Spinal cord (tissue), 10 donors: ENCODE data around the gene RAB11B. TPM values are rescaled to one million over a fixed set of nuclear protein-coding genes. Genes with fewer than 3 reads are reported as not detected.
"Not testable (repeated sequence)": the region's sequence is repeated elsewhere in the genome, so short reads cannot be mapped to it uniquely, and the experiment has no call there.

Experiments used
- DNase-seq, 6 donors: peaks; one replicate each; pipeline versions ENCODE4 v3.0.0 to v3.0.0-alpha.2; 2013 to 2015; ENCODE audit warnings: low spot score in 6 of 6, low read depth in 4 of 6
- H3K27ac ChIP-seq: one replicate; pipeline ENCODE4 v1.5.1; 2013; ENCODE audit warnings: low read depth, low read length, control low read depth
- H3K27me3 ChIP-seq: one replicate; pipeline ENCODE4 v1.6.1; 2013; ENCODE audit warnings: low read length; ENCODE audit not compliant: control insufficient read depth, insufficient read depth
- H3K36me3 ChIP-seq: one replicate; pipeline ENCODE4 v1.6.1; 2013; ENCODE audit warnings: low read length; ENCODE audit not compliant: control insufficient read depth, insufficient read depth
- H3K4me1 ChIP-seq: one replicate; pipeline ENCODE4 v1.6.1; 2013; ENCODE audit warnings: low read length; ENCODE audit not compliant: control insufficient read depth, insufficient read depth
- H3K4me3 ChIP-seq: one replicate; pipeline ENCODE4 v1.5.1; 2013; ENCODE audit warnings: low read depth, low read length, control low read depth
- H3K9me3 ChIP-seq: one replicate; pipeline ENCODE4 v1.6.1; 2013; ENCODE audit warnings: low read length; ENCODE audit not compliant: control insufficient read depth, insufficient read depth
- WGBS: methylation state at CpG from one replicate; pipeline ENCODE4 v1.1.5; 2013; ENCODE audit warnings: missing lambda C conversion rate; ENCODE audit not compliant: insufficient coverage; 5-methylcytosine and 5-hydroxymethylcytosine counted together
- long read RNA-seq, 4 donors: transcript quantifications; one replicate each; lab custom pipeline, GENCODE V29; 2026
- polyA plus RNA-seq, 2 donors: library from polyadenylated mRNA; unstranded; fragments of 120-200 nt; gene quantifications; one replicate each; pipeline ENCODE4 v1.2.1, GENCODE V29; 2013; ENCODE audit not compliant: insufficient read length in 2 of 2
- total RNA-seq, 2 donors: library from RNA; depleted of rRNA in 1 of 2; stranded (reverse); fragments of 120-200 nt in 1 of 2; fragments of >200 nt in 1 of 2; gene quantifications; one replicate each; pipeline versions ENCODE4 v1.2.3 to v1.2.4, GENCODE V29; 2013 to 2014
- donor health status: healthy.

RAB11B gene
- 100 to 1,000 TPM in 1 of 2 donors, 10 to 100 TPM in 1; 34.1 to 172 TPM for total RNA-seq
- 100 to 1,000 TPM; 307 to 318 TPM for polyA plus RNA-seq
- long read RNA-seq, donor 1, transcript RAB11B-202 (4 exons, 894 nt) = minor isoform, 16 of 198 reads
- long read RNA-seq, donor 1, transcript RAB11B-201 (5 exons, 1,751 nt) = major isoform, 150 of 198 reads
- long read RNA-seq, donor 1, partial matches to known transcripts = 16 of 198 reads
- long read RNA-seq, donor 1, other reads (novel, unspliced or antisense) = 15 of 198 reads
- long read RNA-seq, donor 2, transcript RAB11B-201 (5 exons, 1,751 nt) = major isoform, 80 of 98 reads
- long read RNA-seq, donor 2, partial matches to known transcripts = 12 of 98 reads
- long read RNA-seq, donor 2, other reads (novel, unspliced or antisense) = 0 of 98 reads
- long read RNA-seq, donor 3, transcript RAB11B-201 (5 exons, 1,751 nt) = major isoform, 123 of 135 reads
- long read RNA-seq, donor 3, partial matches to known transcripts = 7 of 135 reads
- long read RNA-seq, donor 3, other reads (novel, unspliced or antisense) = 0 of 135 reads
- long read RNA-seq, donor 4, transcript RAB11B-202 (4 exons, 894 nt) = minor isoform, 15 of 105 reads
- long read RNA-seq, donor 4, transcript RAB11B-201 (5 exons, 1,751 nt) = major isoform, 81 of 105 reads
- long read RNA-seq, donor 4, partial matches to known transcripts = 7 of 105 reads
- long read RNA-seq, donor 4, other reads (novel, unspliced or antisense) = 0 of 105 reads

DNA sequence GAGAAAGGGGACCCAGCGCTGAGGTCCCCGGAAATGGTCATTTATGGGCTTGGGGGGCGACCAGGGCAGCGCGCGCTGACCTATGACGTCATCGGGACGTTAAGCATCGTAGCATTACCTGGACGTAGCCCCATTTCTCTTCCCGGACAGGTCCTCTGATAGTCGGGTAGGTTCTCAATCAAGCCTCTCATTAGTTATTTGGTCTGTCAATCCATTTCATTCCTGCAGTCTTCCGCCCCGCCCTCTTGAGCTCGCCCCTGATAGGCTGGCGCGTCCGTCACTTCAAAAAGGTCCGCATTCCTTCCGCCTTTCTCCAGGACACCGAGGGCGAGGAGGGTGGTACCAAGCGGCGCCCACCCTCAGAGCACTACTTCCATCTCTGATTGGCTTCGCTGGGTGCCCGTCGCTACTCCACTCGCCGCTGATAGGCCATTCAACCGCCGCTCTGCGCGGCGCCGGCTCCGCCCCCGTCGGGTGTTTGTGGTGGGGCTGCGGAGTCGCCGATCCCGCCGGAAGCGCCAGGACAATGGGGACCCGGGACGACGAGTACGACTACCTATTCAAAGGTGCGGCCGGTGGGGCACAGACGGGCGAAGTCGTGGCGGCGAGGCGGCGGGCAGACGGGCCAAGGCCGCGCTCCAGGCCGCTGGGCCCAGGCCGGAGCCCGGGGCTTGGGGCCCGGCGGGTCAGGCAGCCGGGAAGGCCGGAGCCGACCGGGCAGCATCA lies at the start of gene RAB11B:
Gene RAB11B, plus strand, starts transcription at position 470 of the 726 bp plus-strand sequence. Its CDS starts 57 bp downstream, at position 527.
- Histone ChIP-seq H3K9me3 (no peaks in the 10 kb centered on the region), H3K27me3 (no peaks in the 10 kb centered on the region), H3K27ac (peak within 1 kb of the TSS; percentile 87), H3K4me1 (peaks cover 52% of the 10 kb centered on the region), H3K4me3 (peak within 1 kb of the TSS; percentile 55), H3K36me3 (peaks cover 35% of the 10 kb centered on the region)
- DNase-seq = peak; percentile 97 to 100 (median 99)
- WGBS = under 1% methylated on average over 65 of the region's 70 CpGs

DNA sequence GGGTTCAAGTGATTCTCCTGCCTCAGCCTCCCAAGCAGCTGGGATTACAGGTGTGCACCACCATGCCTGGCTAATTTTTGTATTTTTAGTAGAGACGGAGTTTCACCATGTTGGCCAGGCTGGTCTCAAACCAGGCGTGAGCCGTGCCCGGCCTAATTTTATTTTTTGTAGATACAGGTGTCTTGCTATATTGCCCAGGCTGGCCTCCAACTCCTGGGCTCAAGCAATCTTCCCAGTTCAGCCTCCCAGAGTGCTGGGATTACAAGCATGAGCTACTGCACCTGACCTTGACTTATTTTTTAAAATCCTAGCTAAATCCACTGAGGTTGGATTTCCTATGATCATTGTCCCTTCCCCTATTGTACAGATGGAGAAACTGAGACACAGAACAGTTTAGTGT lies 48.7 kb upstream of the RAB11B start:
- H3K4me1 ChIP-seq = peaks cover 14% of the 10 kb centered on the region
- H3K4me3 ChIP-seq, H3K9me3 ChIP-seq, DNase-seq, H3K27ac ChIP-seq, H3K36me3 ChIP-seq: not testable (repeated sequence)
- no CpG with 5 or more reads among the region's 4 CpGs for WGBS
- peaks cover 35% of the 10 kb centered on the region for H3K27me3 ChIP-seq

DNA sequence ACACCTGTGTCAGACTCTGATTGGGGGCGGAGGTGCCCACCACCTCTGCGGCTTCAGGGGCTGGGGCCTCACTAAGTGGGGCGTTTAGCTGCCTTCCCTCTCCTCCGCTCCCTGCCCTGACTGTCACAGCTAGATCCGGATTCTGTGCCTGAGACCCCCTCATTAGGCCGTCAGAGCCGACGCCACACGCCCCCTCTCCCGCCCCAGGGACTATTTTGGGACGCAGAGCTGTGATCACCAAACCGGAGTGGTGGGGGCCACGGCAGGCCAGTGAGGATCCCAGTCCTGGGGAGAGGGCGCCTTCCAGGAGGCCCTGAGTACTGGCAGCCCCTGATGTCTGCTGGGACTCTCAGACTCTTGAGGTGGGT lies 47.9 kb upstream of the RAB11B start:
- no peak for DNase-seq
- H3K4me3 ChIP-seq = no peak overlapping the region
- WGBS = 30% methylated on average over 11 of the region's 14 CpGs
- H3K4me1 ChIP-seq = peaks cover 14% of the 10 kb centered on the region
- H3K9me3 ChIP-seq = no peaks in the 10 kb centered on the region
- H3K36me3 ChIP-seq = no peaks in the 10 kb centered on the region
- H3K27ac ChIP-seq = no peak overlapping the region
- peaks cover 32% of the 10 kb centered on the region for H3K27me3 ChIP-seq

DNA sequence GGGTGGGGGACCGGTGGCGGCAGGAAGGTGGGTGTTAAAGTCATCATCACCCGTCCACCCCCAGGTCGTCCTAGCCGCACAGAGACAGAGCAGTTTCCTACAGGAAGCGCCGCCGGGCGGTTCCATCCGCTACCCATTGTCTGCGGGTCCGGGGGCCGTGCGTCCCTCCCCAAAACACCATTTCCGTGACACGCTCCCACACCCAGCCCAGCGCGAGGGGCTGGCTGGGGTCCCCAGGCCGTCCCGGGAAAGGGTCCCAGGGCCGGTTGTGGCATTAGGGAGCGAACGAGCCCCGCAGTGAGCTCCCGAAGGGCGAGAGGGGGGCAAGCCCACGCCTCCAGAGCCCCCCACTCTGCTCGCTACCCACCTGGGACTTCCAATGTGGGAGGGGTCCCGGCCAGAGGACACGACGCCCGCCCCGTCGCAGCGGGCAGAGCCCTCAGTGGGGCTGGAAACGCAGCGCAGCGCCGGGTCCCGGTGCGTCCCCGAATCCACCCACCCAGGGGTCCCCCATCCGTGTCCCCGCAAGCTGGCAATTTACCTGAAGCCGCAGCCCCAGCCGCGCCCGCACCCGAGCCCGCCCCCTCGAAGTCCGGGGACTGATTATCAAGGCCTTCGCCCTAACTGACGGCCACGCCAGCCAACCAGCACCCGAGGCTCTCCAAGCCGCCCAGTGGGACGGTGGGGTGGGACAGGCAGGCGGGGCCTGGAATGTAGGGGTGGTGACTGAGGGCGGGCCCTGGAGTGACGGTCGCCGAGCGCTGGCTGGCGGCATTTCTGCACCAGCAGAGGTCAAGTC lies 47.3 kb upstream of the RAB11B start, which contains the start of gene KANK3:
Gene KANK3, minus strand, starts transcription at position 579 of the 799 bp plus-strand sequence. CDS start 5,434 bp downstream, outside the sequence.
- peak in 3 of 6 donors; percentile 65 to 92 (median 77) for DNase-seq
- 4% methylated on average over 62 of the region's 65 CpGs for WGBS
- Histone ChIP-seq H3K36me3 (no peaks in the 10 kb centered on the region), H3K9me3 (no peaks in the 10 kb centered on the region), H3K4me3 (peak within 1 kb of the TSS; percentile 55), H3K4me1 (peaks cover 14% of the 10 kb centered on the region), H3K27me3 (peaks cover 28% of the 10 kb centered on the region), H3K27ac (peak within 1 kb of the TSS; percentile 67)

- 4% methylated on average over 4 of the region's 11 CpGs for WGBS
- no peak for DNase-seq
- Histone ChIP-seq H3K36me3 (no peaks in the 10 kb centered on the region), H3K27me3 (peaks cover 25% of the 10 kb centered on the region), H3K4me3 (peak overlapping the region; percentile 55), H3K4me1 (peaks cover 14% of the 10 kb centered on the region), H3K27ac (no peak overlapping the region), H3K9me3 (no peaks in the 10 kb centered on the region)
Observed at GRCh38 chr19:8343483-8343844, 46.7 kb upstream of the RAB11B start.

DNA sequence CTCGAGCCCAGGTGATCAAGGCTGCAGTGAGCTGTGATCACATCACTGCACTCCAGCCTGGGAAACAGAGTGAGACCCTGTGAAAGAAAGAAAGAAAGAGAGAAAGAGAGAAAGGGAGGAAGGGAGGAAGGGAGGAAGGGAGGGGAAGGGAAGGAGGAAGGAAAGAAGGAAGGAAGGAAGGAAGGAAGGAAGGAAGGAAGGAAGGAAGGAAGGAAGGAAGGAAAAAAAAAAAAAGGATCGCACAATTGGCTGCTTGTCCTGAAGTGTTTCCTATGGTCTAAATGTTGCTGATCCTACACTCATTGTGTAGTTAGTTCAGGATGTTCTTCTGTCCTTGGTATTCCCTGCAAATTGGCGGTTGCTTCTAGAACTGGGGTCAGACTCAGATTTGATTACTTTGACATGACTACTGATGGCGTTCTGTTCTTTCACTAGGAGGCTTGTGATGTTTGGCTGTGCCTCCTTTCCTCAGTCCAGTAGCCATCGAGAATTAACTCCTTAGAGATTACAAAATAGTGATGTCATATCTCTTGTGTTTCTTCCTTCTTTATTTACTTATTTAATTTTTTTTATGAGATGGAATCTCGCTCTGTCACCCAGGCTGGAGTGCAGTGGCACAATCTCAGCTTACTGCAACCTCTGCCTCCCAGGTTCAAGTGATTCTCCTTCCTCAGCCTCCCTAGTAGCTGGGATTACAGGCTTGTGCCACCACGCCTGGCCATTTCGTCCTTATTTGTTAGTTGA lies 40.4 kb upstream of the RAB11B start:
- DNase-seq, H3K36me3 ChIP-seq, H3K27ac ChIP-seq, H3K9me3 ChIP-seq, H3K27me3 ChIP-seq, H3K4me3 ChIP-seq: not testable (repeated sequence)
- H3K4me1 ChIP-seq = peaks cover 25% of the 10 kb centered on the region
- WGBS = 71% methylated on average over 4 of the region's 8 CpGs

DNA sequence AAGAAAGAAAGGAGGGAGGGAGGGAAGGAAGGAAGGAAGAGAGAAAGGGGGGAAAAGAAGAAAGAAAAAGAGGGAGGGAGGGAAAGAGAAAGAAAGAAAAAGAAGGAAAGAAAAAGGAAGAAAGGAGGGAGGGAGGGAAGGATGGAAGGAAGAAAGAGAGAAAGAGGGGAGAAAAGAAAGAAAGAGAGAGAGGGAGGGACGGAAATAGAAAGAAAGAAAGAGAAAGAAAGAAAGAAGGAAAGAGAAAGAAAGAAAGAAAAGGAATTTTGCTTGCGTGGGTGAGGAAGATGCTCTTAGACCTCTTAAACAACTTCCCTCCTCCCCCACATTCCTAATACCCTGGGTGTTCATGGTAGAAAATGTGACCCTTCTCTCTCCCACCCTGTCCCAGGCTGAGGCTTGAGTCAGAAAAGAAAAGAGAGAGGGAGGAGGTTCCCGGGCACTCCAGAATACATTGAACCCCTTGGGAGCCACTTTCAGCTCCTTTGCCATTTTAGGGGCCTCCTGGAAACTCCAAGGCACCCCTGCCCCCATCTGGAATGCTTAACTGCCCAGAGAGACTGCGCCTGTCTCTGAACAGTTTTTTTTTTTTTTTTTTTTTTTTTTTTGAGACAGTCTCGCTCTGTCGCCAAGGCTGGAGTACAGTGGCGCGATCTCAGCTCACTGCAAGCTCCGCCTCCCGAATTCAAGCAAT lies 37.9 kb upstream of the RAB11B start:
- WGBS = 40% methylated on average over 1 of the region's 10 CpGs
- peak in 2 of 6 donors; percentile 36 to 51 for DNase-seq
- H3K36me3 ChIP-seq = no peaks in the 10 kb centered on the region
- peak overlapping the region; percentile 65 for H3K27ac ChIP-seq
- H3K9me3 ChIP-seq = no peaks in the 10 kb centered on the region
- no peaks in the 10 kb centered on the region for H3K27me3 ChIP-seq
- no peak overlapping the region for H3K4me3 ChIP-seq
- H3K4me1 ChIP-seq = peaks cover 25% of the 10 kb centered on the region

GRCh38 chr19:8352845-8353244 lies 37.3 kb upstream of the RAB11B start:
- H3K4me1 ChIP-seq = peaks cover 25% of the 10 kb centered on the region
- 44% methylated on average over 5 of the region's 5 CpGs for WGBS
- H3K4me3 ChIP-seq = not testable (repeated sequence)

More at GRCh38 chr19:8352845-8353244, 37.3 kb upstream of the RAB11B start:
- not testable (repeated sequence) for H3K27me3 ChIP-seq, DNase-seq, H3K27ac ChIP-seq, H3K9me3 ChIP-seq, H3K36me3 ChIP-seq
